Endothelial cell of hepatic sinusoid (primary cell): ENCODE measurements around the gene LIN7B.

Experiments
- in situ Hi-C: cut with HindIII; loops from 2 replicates; pipeline ENCODE4 v1.10.0; 2017; ENCODE audit warnings: low sequenced_read_pairs

Gene LIN7B

DNA sequence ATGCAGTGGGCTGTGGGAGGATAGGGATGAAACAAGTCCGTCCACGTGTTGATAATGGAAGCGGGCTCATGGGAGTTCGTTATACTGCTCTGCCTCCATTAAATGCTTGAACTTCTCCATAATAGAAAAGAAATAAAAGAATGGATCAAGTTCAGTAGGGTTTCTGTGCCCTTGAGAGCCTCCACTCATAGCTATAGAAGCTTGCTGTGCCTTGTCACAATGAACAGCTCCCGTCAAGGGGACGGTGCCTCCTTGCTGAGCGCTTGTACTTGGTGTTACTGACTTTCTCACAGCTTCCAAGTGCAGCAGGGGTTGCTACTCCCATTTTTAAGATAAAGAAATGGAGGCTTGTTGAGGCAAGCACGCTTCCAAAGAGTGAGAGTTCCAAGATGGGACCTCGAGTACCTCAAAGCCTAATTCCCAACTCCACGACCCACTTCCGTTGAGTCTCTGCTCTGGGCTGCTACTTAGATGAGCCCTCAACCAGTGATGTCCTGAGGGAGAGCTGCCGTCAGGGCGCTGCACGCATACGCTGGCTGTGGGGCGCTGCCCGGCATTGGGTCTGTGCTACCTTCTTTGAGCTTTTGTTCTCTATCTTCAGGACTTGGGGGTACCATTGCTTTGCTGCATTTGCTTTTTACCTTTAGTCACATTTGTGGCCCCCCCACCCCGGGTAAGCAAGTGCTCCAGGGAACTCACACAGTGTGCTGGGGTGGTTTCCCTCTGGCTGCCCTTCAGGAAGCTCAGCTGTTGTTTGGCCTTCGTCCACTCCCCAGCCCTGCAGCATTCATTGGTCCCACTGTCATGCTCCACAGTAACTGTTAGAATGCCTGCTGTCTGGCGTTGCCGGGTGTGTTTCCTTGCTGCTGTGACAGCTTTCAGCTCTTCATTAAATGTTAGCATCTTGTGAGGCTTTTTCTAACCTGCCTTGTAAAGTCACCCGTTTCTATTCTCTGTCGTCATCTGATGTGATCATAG is 19.4 kb upstream of the LIN7B start:
- in situ Hi-C loops: no loop called here

DNA sequence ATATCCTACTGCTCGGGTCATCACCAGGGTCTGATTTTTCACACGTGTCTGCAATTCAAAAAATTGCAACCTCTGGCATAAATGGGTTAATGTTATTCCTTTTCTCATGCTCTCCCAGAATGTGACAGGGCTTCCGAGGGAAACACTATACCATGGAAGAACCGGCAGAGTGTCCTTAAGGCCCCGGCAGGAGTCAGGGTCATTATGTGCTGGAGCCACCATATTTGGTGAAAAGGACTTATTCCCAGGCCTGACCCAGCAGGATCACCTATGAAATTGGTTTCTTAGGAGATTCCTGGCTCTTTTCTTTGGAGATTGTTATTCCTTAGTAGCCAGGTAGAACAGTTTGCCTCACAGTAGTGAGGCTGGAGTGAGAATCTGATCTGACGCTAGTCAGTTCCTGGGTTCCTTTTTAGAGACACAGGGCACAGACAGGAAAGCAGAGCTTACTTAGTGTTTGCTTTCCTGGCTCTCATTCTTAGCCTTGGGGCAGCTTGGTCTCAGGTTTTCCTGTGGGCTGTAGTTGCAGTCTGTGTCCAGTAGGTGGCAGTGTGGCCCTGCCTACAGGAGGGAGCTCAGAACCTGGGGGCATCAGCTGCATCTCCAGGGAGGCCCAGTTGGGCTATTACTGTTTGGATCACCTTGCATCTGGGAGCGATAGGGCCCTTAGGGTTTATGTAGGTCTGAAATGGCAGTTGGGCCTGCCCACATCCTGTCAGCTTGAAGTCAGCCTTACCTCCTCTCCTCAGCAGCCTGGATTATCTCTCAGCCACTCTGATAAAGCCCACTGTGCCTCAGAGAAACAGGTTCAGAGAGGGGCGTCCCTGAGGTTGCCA is 16.5 kb upstream of the LIN7B start:
- in situ Hi-C loops: no loop called here

- in situ Hi-C loops: no loop called here
Measured at GRCh38 chr19:49098795-49099194, 15.4 kb upstream of the LIN7B start.

GRCh38 chr19:49101160-49101559 is 13.0 kb upstream of the LIN7B start:
- in situ Hi-C loops: no loop called here

- in situ Hi-C loops: no loop called here
Measured at GRCh38 chr19:49102303-49102702, 11.9 kb upstream of the LIN7B start.

DNA sequence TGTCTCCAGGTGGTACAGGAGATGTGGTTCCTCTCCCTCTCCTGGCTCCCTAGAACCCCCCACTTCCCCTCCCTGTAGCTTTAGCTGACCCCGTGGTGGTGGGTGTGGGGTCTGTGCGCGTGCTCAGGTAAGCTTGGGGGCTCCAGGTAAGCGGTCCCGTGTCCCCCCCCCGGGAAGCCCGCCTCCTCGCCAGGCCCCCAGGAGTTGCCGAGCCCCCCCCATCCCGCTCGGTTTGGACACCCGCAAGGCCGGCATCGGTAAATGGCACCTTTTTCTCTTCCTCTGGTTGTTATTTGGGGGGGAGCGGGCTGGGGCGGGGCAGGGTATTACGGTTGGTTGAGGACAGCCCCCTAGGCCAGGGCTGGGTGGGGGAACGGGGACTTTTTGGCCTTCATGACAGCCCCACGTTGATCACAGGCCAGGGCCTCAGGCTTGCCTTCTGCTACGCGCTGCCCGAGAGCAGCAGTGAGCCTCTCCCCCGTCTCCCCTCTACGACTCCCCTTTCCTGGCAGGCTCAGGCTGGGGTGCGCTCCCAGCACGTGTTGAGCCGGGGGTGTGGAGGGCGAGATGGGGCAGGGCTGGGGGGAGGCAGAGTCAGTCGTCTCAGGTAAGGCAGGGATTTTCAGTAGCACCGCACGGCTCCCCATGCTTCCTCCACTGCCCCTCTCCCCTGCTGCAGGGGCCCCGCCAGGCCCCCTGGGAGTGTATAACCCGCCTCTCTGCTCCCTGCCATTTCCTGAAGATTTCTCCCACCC is 10.7 kb upstream of the LIN7B start:
- in situ Hi-C loops: no loop called here

DNA sequence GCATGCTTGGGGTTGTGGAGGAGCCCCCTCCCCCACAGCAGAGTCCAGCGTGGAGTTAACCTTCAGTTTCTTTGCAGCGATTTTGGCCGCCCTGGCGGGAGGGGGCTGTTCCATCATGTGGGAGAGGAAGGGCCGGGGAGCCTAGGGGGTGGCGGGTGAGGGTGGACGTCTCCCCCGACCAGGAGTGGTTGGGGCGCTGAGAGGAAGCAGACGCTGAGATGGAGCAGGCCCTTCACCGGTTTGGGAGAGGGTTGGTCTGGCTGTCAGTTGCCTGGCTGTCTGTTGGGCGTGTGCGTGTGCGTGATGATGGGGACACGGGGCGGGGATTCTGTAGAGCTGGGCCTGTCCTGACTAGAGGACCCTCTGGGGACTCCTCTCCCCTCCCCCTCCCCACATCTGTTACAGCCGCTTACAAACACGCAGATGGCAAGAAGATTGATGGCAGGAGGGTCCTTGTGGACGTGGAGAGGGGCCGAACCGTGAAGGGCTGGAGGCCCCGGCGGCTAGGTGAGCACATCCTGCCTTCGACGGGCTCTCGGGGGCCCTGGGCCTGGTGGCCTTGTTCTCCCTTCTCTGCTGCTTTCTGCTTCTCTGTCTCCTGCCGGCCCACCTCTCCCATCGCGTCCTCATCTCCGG is 9.8 kb upstream of the LIN7B start:
- in situ Hi-C loops: no loop called here

- in situ Hi-C loops: no loop called here
Measured at GRCh38 chr19:49106648-49107135, 7.5 kb upstream of the LIN7B start.

GRCh38 chr19:49107625-49108459 is 6.3 kb upstream of the LIN7B start:
- in situ Hi-C loops: no loop called here

GRCh38 chr19:49109051-49109450 is 5.1 kb upstream of the LIN7B start:
- in situ Hi-C loops: no loop called here

DNA sequence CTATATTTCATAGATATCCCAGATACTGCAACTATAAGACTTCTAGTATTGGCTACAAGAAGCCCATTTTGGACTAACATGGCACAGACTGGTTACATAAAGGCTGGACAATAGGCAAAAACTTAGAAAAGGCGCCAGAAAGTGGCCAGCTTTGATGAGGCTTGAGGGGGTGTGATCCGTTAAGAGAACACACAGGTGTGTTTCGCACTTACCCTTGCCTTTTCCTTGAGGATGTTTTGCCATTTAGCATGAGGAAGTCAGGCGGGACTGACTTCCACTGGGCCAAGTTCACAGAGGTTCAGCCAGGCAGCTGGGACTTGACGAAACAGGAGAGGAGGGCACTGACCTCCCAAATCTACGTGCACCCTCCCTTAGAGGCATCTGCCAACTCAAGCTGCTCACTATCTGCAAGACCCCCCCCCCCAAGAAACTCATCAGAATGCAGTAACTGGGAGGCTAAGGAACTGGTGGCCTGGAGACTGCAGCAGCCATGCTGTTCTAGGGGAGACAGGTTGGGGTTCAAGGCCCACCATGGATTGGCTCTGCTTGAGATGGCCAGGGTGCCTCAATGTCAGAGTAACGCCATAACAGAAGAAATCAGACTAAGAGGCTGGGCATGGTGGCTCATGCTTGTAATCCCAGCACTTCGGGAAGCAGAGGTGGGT is 4.5 kb upstream of the LIN7B start:
- in situ Hi-C loops: loop anchor here (5.0 kb wide), 1 partner anchor 98 kb away; no protein-coding TSS in a partner anchor

DNA sequence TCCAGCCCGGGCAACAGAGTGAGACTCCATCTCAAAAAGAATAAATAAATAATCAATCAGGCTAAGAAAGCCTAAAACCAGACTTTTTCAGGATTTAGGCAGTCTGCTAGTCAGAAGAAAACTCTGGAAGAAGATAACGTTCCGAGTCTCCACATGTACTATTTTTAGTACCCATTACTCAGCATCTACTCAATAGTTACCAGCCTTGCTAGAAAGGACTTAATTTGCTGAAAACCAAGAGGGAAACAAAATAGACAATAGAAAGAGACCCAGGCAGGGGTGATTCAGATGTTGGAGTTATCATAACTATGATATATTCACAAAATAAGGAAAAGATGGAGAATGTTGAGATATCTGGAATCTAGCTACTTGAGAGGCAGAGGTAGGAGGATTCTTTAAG is 3.6 kb upstream of the LIN7B start:
- in situ Hi-C loops: loop anchor here (5.0 kb wide), 1 partner anchor 97 kb away; no protein-coding TSS in a partner anchor

GRCh38 chr19:49111218-49111998 is 2.8 kb upstream of the LIN7B start:
- in situ Hi-C loops: loop anchor here (5.0 kb wide), 1 partner anchor 96 kb away; no protein-coding TSS in a partner anchor

GRCh38 chr19:49114630-49115363 is 627 bp downstream of the LIN7B start:
- in situ Hi-C loops: loop anchor here (5.0 kb wide), 1 partner anchor 93 kb away; no protein-coding TSS in a partner anchor

DNA sequence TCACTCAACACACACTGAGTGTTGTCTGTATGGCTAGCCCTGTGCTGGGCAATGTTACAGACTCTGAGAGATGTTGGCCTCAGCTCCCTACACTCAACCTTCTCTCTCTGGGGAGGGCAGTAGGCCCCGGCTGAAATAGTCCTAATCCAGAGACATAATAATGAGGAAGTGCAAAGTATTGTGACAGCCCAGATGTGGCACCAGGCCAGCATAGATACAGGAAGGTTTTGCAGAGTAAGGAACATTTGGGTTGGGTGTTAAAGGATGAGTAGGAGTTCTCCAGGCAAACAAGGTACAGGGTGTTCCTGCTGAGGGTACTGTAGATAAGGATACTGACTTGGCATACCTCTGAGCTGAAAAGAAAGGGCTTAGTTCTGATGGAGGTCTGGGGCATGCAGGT is 2.4 kb downstream of the LIN7B start:
- in situ Hi-C loops: no loop called here

DNA sequence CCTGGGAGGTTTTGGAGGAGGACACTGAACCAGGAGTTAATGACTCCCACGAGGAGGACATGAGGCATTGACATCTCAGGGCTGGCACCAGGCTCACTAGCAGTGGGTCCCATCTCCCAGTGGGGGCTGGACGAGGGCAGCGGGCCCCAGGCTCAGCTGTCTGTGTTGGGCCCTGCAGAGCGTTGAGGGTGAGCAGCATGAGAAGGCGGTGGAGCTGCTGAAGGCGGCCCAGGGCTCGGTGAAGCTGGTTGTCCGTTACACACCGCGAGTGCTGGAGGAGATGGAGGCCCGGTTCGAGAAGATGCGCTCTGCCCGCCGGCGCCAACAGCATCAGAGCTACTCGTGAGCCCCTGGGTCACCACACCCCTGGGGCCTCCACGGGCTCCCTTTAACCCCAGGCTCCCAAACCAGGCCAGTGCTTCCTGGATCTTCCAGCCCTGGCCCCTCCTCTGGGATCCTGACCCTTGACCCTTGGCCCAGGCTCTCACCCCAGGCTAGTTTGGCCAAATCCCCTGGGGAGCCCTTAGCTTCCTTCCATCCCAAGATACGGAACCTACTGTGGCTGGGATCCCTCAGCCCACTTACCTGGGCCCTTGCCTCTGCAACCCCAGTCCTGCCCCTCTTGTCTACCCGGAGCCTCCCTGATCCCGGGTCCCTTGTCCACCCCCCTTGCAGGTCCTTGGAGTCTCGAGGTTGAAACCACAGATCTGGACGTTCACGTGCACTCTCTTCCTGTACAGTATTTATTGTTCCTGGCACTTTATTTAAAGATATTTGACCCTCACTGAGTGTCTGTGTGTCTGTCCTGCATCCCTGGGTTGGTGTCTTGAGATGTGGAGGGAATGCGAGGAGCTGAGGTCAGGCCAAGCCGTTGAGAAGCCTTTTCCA is 3.8 kb downstream of the LIN7B start:
- in situ Hi-C loops: no loop called here
